RWPE1 (cell line): ENCODE measurements around the gene CPNE5.

Experiments
- CTCF ChIA-PET: fragments of 350-600 bp; sonication (Branson Sonifier 250); formaldehyde crosslinking; extraction: SDS; loops from one replicate; lab custom pipeline; 2021; lab: Yijun Ruan, JAX
- POLR2A ChIA-PET: fragments of 400-600 bp; formaldehyde crosslinking; extraction: SDS; loops from one replicate; lab custom pipeline; 2020; ENCODE audit warnings: antibody characterized with exemption; ENCODE audit not compliant: low non-redundant PET; lab: Yijun Ruan, JAX
- DNase-seq: peaks from one replicate; pipeline ENCODE4 v3.0.0; 2012; ENCODE audit warnings: low spot score
- H3K27ac ChIP-seq: fragments of 450-650 bp; 2 replicates; pipeline ENCODE4 v1.5.1; 2017
- TF ChIP-seq, protein P1 (sequence below): fragments of 450-650 bp; conservative IDR thresholded peaks from 2 replicates; pipeline ENCODE4 v1.5.1; 2017; ENCODE audit warnings: low read depth, mild to moderate bottlenecking

The CPNE5 gene

DNA sequence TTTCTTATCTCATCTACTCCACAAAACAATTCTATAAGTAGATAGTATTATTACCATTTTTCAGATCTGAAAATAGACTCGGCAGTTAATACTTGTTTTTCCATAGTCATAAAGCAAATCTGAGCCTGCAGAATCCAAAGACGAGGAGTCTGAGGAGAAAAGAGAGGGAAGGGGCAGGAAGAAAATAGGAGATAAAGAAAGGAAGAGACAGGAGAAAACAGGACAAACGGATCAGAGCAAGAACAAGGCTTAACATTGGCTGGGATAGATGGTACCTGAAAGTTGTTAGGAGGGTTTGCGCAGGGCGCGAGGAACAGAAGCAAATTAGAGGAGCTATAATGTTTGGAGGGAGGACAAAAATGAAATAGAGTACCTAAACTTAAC is 36.0 kb upstream of the CPNE5 start:
- POLR2A ChIA-PET, result interaction anchor here (1.1 kb wide), 1 partner anchor 11 kb away, joined by 3 read pairs; the partner anchor contains the start of gene C6orf89
- no peak for DNase-seq
- CTCF ChIA-PET, result interaction anchor here (0.7 to 3.8 kb wide), 4 partner anchors 10 to 143 kb away, joined by 3 to 21 read pairs (median 5); partner anchors contain the start of gene C6orf89
- H3K27ac ChIP-seq, result peak overlapping the region; percentile 93
- TF ChIP-seq, protein P1, sequence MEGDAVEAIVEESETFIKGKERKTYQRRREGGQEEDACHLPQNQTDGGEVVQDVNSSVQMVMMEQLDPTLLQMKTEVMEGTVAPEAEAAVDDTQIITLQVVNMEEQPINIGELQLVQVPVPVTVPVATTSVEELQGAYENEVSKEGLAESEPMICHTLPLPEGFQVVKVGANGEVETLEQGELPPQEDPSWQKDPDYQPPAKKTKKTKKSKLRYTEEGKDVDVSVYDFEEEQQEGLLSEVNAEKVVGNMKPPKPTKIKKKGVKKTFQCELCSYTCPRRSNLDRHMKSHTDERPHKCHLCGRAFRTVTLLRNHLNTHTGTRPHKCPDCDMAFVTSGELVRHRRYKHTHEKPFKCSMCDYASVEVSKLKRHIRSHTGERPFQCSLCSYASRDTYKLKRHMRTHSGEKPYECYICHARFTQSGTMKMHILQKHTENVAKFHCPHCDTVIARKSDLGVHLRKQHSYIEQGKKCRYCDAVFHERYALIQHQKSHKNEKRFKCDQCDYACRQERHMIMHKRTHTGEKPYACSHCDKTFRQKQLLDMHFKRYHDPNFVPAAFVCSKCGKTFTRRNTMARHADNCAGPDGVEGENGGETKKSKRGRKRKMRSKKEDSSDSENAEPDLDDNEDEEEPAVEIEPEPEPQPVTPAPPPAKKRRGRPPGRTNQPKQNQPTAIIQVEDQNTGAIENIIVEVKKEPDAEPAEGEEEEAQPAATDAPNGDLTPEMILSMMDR, result no peak

DNA sequence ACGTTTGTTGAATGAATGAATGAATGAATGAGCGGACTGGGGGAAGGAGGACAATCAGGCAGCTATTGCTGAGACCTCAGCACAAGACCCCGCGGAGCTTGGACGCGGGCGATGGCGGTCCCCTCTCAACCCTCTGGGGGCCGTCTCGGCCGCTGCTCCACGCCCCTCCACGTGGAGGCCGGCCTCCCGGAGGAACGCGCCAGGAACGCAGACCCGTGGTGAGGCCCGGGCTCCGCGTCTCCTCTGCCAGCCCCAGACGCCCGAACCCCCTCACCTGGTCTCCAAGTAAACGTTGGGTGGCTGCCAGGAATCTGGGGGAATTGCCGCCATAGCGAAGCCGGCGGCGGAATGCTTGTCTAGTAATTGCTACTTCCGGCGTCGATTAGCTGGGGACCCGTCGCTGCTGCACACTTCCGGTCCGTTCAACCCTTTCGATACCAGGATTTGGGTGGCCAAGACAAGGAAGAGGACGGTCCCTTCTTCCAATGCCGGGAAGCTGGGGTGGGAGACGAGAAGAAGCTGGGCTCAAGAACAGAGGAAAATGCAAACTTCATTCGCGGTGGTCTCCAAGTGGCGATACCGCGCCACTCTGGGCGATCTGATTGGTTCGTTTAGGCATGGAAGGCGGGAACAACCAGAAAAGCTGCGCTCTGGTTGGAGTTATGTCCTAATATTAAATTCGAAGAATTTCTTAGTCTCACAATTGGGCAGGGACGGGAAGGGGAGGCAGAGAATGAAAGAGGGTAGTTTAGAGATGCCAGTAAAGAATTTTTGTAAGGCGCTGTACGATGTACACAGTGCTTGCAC is 35.4 kb upstream of the CPNE5 start, which contains the start of gene PPIL1:
PPIL1 (minus strand) TSS at position 361 of the 807 bp plus-strand sequence; CDS start at position 330, 31 bp downstream.
- peak; percentile 94 for DNase-seq
- ChIA-PET CTCF (interaction anchor here (0.6 to 3.8 kb wide), 6 partner anchors 11 to 143 kb away, joined by 3 to 21 read pairs (median 6); partner anchors contain the start of gene C6orf89), POLR2A (interaction anchor here (1.1 kb wide), 1 partner anchor 11 kb away, joined by 3 read pairs; the partner anchor contains the start of gene C6orf89)
- peak within 1 kb of the TSS; percentile 93 for H3K27ac ChIP-seq
- TF ChIP-seq, protein P1, result no peak

DNA sequence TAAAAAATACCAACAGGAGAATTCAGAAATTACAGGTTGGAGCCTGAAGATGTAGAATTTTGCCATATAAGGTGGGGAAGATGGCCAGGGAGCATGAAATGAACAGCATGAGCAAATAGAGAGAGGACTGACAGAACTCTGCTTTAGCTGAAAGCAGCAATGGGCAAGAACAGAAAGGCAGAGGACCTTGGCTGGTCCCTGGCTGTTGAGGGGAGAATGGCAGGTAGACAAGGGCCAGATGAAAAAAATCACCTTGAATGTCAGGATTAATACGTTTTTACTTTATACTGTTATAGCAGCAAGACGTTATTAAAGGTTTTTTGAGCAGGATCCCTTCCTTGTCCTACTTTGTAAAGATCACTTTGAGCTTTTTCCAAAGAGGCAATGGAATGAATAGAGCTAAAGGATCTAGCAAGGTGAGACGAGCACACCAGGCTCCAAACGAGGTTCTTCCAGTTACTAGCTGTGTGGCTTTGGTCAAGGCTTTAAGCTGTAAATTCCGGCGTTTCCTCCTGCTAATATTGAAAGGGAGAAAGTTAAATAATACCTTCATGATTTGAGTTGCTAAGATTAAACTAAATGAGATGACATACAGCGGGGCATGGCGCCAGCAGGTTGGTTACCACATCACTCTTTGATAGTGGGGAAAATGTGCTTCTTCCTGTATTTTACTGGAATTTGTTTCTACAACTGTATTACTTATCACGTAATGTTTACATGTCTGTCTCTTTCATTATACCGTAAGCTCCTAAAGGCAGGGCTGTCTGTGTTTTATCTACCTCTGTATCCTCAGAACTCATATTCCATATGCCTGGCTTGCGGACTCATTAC is 34.6 kb upstream of the CPNE5 start:
- peak overlapping the region; percentile 93 for H3K27ac ChIP-seq
- ChIA-PET CTCF (interaction anchor here (0.5 to 3.8 kb wide), 9 partner anchors 9 to 259 kb away, joined by 3 to 21 read pairs (median 3); partner anchors contain the start of gene C6orf89), POLR2A (no interaction called here)
- peak; percentile 25 for DNase-seq
- TF ChIP-seq, protein P1, result peak; percentile 12; the same call in 1 of the 2 replicates

DNA sequence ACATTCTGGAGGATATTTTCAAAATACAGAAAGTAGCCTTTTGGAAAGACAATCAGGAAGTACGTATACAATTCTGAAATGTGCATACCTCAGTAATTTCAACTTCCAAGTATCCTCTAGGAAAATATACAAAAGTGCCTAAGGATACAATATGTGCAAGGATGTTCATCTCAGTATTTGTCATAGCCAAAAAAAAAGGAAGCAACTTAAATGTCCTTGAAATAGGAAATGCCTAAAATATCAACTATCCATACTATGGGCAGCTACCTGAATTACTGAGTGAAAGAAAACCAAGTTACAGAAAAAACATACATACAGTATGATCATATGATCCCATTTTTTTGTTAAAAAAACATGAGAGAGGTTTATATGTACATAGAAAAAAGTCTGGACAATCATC is 33.9 kb upstream of the CPNE5 start:
- no peak for DNase-seq
- ChIA-PET POLR2A (no interaction called here), CTCF (interaction anchor here (0.5 to 3.8 kb wide), 9 partner anchors 8 to 258 kb away, joined by 3 to 21 read pairs (median 4); partner anchors contain the start of gene C6orf89)
- H3K27ac ChIP-seq, result no peak overlapping the region
- TF ChIP-seq, protein P1, result no peak

DNA sequence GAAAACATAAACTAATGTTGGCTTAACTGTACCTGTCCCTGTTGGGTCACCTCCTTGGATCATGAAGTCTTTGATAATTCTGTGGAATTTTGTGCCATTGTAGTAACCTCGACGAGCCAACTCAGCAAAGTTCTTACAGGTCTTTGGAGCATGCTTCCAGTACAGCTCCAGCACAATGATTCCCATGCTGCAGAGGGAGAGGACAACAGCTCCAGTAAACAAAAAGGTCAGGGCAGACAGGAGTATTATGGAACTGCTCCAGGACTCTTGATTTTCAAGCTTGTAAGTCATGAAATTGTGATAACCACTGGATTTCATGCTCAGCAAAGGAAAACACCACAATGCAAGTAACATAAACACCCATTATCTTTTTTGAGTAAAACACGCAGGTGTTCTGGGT is 32.4 kb upstream of the CPNE5 start:
- no peak overlapping the region for H3K27ac ChIP-seq
- CTCF ChIA-PET, result interaction anchor here (0.6 kb wide), 1 partner anchor 113 kb away, joined by 3 read pairs; no protein-coding TSS in a partner anchor
- POLR2A ChIA-PET, result no interaction called here
- TF ChIP-seq, protein P1, result no peak
- DNase-seq, result no peak
